GM21717 (cell line): ENCODE results near the gene SERAC1.

Experiments
- ATAC-seq: cut with Tn5 transposase; IDR thresholded peaks from one replicate; pipeline ENCODE4 v1.9.1; 2021; ENCODE audit warnings: mild to moderate bottlenecking, moderate library complexity; ENCODE audit not compliant: unreplicated experiment

The SERAC1 gene

DNA sequence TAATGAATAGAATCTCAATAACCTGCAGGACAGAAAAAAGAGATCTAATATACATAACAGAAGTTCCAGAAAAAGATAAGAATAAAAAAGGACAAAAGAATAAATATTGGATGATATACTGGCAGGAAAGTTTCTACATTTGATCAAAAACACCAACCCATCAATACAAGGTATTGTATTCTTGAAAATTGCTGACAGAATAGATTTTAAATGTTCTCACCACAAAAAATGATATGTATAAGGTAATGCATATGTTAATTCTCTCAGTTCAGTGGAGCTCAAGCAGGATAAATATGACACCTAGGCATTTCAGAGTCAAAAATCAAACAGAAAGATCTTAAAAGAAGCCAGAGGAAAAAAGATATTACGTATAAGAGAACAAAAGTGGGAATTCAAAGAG, 43.8 kb downstream of the SERAC1 start:
- no peak for ATAC-seq

DNA sequence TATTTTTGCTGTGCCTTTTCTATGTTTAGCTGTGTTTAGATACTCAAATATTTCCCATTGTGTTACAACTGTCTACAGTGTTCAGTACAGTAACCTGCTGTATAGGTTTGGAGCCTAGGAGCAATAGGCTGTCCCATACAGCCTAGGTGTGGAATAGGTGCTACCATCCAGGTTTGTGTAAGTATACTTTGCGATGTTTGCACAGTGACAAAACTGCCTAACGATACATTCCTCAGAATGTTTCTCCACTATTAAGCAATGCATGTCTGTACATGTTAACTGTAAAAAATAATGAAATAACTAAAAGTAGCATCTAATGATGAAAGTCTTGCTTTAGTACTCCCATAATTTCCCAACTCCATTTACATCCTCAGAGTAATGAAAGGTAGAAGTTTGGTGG, 46.0 kb downstream of the SERAC1 start:
- no peak for ATAC-seq

DNA sequence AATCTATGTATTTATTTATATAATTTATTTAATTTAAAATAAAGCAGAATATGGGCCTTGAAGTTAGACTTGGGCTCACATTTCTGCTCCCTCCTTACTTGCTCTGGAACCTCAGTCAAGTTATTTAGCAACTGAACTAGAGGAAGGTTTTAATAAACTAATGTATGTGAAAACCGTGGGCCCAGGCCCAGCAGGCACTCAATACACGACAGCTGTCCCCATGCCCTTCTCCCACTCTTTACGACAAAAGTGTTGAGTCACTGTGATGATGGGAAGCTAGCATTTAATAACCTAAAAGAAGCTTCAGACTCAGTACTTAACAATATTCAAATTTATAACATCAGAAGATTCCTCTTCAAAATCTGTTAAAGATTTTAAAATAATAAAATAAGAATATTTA, 46.7 kb downstream of the SERAC1 start:
- no peak for ATAC-seq

DNA sequence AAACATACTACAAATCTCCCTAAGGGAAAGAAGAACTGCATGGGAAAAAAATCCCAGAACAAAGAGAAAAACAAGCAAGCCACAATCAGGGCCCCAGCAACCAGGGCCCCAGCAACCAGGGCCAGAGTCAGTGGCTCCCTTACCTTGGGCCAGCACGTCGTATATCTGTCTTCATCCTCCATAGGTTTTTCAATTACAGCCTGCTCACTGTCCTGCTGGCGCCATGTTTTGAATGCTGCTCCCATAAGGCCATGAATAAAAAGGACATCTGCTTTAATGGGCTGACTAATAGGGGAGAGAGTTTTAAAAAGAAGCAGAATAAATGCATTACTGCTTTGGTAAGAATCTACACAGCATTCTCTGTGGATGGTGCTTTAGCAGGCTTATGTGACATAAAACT, 49.2 kb downstream of the SERAC1 start:
- no peak for ATAC-seq

DNA sequence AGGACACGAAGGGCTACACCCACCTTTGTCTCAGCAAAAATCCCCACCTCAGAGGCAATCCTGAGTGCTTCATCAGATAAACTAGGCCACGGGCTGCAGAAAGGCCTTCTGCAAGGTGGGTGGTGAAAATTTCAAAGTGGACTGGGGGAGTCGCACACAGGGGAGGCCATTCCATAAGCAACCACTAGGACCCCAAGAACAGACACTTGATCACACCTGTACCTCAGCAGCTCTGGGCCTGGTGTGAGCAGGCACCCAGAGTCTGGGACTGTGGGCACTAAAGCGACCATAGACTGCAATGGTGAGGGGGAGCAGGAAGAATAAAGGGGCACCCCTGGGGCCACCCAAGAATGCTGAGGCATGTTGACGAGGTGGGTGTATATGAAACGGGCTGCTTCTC, 52.6 kb downstream of the SERAC1 start:
- no peak for ATAC-seq

DNA sequence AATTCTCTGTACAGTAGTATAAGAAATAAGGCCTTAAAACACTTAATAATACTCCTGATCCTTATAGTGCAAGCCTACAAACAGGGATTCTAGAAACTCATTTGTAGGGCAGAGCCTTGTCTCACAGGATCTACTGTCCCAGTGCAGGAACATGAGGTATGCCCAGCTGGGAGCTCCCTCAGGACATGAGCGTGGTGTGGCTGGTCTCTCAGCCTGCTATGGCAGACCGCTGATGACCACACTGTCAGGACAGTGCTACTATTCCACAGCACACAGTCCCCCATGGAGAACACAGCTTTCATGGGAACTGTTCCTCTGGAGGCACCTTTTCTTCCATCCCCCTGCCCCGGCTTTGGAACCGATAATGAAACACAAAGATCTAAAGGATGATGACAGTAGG, 53.0 kb downstream of the SERAC1 start:
- ATAC-seq = no peak

DNA sequence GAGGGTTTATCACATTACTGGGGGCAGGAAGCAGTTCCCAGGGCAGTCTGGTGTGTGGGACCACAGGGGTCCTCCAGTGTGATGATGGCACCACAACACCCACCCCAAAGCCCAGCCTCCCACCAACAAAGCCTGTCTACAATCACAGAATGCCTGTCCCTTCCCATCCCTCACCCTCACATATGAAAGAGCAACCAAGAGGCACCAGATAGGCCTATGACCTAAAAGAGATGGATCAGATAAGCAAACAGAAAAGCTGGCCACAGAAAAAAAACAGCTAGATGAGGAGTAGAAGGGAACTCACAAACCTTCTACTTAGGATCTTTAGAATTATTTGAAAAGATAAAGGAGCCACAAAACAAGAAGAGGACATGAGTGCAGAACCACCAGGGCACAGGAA, 54.3 kb downstream of the SERAC1 start:
- no peak for ATAC-seq

DNA sequence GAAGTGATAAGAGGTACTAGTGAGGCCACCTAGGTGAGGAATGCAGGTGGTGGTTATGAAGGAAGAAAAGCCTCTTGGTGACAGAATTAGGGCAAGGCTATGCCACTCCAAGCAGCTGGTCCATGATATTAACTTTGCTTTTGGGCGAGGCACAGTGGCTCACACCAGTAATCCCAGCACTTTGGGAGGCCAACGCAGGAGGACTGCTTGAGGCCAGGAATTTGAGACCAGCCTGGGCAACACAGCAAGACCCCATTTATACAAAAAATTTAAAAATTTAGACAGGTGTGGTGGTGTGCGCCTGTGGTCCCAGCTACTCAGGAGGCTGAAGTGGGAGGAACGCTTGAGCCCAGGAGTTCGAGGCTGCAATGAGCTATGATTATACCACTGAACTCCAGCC, 56.1 kb downstream of the SERAC1 start:
- no peak for ATAC-seq

DNA sequence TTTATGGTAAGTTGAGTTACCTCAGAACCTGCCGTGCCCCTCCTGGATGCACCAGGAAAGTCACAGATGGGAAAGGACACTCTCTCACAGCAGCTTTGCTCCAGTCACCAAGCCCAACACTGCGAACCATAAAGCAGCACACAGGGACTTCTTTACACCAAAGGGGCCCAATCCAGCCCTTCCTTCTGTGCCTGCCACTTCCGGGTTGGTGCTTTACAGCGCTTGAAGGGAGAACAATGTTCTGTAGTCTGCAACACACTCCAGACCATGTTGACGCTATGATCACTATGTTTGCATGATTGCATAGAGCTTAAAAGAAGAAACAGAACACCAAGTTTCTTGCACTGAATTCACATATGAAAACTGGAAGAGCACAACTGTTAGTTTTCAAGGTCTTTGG, 57.1 kb downstream of the SERAC1 start:
- ATAC-seq = no peak

DNA sequence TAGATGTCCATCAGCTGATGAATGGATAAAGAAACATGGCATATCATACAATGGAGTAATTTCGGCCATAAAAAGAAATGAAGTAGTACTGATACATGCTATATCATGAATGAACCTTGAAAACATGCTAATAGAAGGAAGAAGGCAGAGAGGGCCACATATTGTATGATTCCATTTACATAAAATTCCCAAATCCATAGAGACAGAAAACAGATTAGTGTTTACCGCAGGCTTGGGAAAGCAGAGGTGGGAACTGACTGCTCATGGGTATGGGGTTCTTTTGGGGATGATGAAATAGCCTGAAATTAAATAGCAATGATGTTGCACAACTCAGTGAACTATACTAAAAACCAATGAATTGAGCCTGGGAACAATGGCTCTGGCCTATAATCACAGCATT, 58.3 kb downstream of the SERAC1 start:
- ATAC-seq = no peak

DNA sequence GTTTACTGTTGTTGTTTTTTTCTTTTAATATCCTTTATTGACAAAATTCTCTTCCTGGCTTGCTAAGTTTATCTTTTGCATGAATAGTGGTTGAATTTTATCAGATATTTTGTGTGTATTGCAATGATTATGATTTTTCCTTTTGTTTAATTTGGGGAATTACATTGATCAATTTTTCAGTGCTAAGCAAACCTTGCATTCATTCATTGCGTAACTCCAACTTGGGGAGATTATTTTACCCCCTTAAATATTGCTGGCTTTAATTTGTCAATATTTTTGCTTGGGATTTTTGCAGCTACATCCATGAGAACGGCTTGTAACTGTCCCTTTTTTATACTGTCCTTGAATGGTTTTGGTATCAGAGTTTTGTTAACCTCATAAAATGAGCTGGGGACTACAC, 63.4 kb downstream of the SERAC1 start:
- ATAC-seq = no peak

DNA sequence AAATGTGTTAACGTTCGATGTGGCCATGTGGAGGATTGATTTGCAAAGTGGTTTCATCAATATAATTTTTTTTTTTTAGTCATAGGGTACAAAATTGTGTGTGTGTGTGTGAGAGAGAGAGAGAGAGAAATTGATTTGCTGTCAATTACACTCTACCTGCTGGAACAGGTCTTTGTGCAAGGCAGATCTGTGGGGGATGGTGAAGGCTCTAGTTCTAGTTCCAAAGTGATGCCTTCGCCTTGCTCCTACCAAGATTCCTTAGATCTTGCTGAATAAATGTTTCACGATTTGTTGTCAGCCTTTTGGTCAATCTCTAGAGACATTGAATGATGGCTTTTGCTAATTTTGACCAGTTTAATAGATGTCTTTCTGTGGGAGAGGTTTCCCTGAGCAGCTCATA, 64.8 kb downstream of the SERAC1 start:
- ATAC-seq = no peak

DNA sequence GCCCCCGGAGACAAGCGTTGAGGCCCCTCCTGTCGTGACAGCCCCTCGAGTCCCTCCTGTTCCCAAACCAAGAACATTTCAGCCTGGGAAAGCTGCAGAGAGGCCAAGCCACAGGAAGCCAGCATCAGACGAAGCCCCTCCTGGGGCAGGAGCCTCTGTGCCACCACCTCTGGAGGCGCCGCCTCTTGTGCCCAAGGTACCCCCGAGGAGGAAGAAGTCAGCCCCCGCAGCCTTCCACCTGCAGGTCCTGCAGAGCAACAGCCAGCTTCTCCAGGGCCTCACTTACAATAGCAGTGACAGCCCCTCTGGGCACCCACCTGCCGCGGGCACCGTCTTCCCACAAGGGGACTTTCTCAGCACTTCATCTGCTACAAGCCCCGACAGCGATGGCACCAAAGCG, 72.4 kb downstream of the SERAC1 start:
- no peak for ATAC-seq

DNA sequence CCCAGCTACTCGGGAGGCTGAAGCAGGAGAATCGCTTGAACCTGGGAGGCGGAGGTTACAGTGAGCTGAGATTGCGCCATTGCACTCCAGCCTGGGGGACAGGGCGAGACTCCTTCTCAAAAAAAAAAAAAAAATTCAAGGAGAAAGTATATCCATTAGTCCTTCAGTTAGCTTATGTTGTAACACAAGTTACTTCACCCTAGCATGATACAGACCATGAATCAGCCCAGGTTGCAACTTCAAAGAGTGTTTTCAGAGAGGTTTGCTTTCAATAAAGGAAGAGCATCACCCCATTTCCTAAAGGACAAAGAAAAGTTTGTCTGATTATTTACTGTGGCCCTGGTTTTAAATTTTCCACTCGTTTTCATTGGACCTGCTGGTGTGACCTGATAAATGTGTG, 73.0 kb downstream of the SERAC1 start:
- ATAC-seq = no peak

DNA sequence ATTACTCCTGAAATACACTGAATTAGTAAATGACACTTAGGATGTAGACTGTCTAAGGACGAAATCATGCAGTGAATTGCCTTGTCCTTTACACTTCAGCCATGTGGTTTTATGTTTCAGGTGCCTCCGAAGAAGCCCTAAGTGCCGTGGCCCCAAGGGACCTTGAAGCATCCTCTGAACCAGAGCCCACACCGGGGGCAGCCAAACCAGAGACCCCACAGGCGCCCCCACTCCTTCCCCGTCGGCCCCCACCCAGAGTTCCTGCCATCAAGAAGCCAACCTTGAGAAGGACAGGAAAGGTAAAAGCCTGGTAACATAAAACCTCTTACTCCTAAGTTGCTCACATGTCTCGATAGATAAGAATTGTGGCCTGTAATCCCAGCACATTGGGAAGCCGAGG, 75.3 kb downstream of the SERAC1 start:
- ATAC-seq = no peak

DNA sequence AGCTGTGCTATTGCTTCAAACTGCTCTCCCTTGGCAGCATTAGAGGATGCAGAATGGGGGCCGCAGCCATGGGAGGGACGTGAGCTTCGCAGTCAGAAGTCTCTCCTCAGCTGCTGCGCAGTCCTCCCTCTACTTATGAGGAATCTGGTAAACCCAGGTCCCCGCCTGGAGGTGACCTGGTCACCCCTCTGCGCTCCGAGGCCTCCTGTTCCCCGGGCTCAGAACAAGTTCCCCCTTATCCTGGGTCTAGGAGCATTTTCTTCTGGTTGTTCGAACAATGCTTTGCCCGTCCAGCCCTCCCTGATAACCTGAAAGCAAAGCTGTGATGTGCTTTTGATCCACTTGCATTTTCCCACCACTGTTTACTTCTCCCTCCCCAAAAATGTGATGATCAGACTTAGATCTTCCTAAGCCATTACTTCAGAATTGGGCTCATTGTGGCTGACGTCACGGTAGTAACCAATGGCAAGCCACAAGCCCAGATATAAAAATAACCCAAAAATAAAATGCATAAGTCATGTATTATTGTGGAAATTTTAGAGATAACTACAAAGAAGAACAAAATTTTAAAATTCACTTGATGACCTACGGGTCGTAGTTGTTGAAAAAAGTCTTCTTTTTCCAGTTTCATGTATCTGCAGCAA, 80.7 kb downstream of the SERAC1 start:
- no peak for ATAC-seq

DNA sequence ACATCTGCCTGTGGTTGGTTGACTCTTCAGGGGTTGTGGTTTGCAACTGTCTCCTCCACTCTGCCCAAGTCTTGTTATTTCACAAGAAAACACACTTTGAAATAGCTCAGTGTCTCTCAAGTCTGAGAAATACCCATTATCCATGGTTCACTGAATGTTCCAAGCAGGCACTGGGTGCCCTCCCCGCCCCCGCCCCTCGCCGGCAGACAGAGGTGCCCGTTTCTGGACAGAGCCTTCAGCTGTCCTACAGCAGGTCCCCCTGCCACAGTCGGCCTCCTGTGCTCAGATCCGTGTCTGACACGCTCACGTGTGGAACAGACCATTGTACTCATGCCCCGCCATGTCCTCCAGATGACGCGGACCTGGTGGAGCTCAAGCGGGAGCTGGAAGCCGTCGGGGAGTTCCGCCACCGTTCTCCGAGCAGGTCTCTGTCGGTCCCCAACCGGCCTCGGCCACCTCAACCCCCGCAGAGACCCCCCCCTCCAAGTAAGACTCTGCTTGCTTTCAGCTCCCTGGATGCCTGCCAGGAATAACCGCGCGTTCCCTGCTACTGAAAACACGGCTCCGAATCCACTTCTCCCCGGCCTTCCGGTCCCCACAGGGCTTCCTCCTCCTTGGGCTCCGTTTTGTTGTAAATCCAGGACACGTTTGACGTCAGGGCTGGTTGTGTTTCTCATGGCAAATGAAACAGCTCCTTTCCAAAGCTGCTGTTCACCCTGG, 81.4 kb downstream of the SERAC1 start:
- no peak for ATAC-seq

DNA sequence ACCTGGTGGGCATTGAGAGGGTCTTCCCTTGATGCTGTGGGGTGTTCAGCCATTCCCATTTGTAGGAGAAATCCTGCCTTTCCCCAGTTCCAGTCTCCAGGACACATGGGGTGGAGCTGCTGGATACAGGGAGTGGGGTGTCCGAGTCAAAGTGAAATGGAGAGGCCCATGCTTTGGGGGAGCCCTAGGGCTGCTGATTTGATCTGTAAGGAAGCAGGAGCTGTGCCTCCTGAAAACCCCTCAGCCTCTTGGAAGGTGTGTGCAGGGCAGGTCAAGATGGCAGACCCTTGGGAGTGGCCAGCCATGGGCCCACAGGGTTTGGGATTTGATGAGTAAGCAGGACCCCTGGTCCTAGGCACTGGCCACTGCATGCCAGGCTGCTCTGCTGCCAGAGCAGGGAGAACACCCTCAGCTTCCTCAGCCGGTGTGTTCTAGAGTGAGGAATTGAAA, 82.0 kb downstream of the SERAC1 start:
- no peak for ATAC-seq

DNA sequence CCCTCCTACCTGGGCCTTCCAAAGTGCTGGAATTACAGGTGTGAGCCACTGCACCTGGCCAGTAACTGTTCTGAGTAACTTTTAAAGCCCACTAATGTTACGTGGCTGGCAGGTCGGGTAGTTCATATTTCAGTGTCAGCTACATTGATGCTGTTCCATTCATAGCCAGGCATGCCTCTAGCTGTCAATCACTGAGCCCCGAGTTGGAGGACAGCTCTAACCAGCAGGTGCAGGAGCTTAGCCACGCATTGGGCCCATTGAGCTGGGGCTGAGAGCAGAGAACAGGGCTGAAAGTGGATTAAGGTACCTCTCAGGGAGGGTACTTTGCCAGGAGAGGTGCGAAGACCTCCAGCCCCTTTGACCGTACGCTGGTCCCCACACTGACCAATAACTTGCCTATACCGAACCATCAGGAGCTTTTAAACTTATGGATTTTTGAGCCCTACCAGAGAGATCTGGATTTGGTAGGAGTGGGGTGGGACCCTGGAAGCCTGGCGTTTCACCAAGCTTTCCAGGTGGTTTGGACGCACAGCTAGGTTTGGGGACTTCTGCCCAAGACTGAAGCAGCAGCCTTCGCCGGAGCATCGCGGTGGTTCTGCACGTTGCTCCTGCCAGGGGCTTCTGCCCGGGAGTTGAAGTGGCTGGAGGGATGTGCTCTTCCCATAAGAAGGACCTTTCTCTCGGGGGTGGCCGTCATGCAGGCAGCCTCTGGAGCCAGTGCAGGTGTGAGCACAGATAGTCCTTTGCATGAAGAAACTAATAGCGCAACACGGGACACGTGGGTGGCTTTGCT, 82.6 kb downstream of the SERAC1 start:
- ATAC-seq = no peak

DNA sequence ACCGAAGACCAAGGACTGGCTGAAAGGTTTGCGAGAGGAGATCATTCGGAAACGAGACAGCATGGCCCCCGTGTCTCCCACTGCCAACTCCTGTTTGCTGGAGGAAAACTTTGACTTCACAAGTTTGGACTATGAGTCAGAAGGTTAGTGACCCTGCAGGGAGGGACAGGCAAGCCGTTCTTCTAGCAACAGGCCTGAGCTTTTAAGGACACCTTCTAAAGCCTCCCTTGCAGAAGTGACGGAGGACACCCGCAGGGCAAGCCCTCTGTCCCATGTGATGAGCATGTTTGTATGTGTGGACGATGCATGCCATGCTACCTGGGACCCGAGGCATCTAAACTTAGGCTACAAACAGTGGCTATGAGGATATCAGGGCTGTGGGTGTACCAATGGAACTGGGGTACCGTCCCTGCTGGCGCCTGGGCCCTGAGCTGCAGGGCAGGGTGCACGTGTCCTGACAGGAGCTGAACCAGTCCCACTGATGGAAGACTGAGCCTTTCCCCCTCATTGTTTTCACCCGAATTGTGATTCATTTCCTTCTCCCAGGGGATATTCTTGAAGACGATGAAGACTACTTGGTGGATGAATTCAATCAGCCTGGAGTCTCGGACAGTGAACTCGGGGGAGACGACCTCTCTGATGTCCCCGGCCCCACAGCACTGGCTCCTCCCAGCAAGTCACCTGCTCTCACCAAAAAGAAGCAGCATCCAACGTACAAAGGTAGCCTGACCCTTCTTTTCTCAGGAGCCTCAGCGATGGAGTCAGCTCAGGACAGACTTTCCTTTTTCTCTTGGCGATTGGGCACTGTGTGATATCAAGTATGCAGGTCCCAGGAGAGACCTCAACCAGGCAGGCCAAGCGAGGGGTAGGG, 84.4 kb downstream of the SERAC1 start:
- ATAC-seq = no peak

DNA sequence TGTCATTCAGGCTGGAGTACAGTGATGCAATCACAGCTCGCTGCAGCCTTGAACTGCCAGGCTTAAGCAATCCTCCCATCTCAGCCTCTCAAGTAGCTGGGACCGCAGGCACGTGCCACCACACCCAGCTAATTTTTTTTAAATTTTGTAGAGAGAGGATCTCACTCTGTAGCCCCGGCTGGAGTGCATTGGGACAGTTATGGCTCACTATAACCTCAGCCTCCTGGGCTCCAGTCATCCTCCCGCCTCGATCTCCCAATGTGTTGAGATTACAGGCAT, 86.5 kb downstream of the SERAC1 start:
- ATAC-seq = no peak
